ENCODE results near the gene MDP1. TPM values are rescaled to one million over a fixed set of nuclear protein-coding genes. Genes with fewer than 3 reads are reported as not detected.
A peak's percentile ranks its signal among the peaks of the same experiment; 100 is the strongest.

Gene MDP1
- total RNA-seq, 4 donors from 2014 or later: 1.4 to 12.4 (median 8.6) TPM

DNA sequence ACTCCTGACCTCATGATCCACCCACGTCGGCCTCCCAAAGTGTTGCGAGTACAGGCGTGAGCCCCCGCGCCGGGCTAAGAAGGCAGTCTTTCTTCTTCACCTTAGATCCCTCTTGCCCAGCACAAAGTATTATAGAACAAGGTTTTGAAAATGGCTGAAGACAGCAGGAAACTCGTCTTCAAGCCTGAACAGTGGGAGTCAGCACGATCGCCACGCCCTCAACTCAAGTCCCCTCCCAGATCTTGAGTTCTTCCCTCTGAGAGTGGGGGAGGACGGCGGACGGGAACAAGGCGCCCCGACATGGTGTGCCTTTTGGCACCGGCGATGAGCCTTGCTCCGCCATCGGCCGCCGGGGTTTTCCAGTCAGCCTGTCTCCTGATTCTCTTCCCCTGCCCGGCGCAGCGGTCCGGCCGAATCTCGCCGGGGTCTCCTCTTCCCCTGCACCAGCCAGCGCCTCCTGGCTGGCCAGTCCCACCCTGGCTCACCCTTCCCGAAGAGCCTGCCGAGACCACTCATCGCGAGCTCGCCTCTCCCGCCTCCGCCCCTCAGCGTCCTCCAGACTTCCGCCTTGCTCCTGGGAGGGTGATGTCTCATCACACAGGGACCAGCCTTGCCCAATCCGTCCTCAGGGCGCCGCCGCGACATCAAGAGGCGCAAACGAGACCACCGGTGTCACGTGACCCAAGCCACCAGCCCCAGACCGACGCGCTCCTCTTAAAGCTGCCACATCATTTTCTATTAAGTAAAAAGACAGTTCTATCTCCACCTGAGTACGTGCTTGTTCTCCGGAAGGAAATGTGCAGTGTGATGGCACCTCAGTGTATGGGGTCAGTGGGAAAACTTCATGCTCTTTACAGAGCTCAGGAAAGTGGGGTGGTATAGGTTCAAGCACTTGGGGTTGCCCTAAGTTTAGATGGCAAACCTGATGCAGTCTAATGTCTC is 2.7 kb downstream of the MDP1 start, which contains the start of gene CHMP4A:
CHMP4A (minus strand) TSS at position 565 of the 942 bp plus-strand sequence; CDS start at position 516, 49 bp downstream.
- peaks cover 4 to 54% (median 9%) of the 10 kb centered on the region in 3 donors for H3K36me3 ChIP-seq
- 0 to 1% methylated on average over 39 to 41 of the region's 53 CpGs for WGBS, 2 donors
- H3K4me3 ChIP-seq: peak within 1 kb of the TSS; percentile 81 to 93 (median 82)
- intact Hi-C loops (cut with DNase I): no loop called here
- H3K4me1 ChIP-seq: peaks cover 0 to 47% (median 19%) of the 10 kb centered on the region in 3 donors
- H3K27me3 ChIP-seq: no peaks in the 10 kb centered on the region
- peak in 3 of 4 donors; percentile 94 to 97 (median 96) for TF ChIP-seq POLR2A (IDR thresholded peaks at IDR 0.05)
- TF ChIP-seq, protein P1, sequence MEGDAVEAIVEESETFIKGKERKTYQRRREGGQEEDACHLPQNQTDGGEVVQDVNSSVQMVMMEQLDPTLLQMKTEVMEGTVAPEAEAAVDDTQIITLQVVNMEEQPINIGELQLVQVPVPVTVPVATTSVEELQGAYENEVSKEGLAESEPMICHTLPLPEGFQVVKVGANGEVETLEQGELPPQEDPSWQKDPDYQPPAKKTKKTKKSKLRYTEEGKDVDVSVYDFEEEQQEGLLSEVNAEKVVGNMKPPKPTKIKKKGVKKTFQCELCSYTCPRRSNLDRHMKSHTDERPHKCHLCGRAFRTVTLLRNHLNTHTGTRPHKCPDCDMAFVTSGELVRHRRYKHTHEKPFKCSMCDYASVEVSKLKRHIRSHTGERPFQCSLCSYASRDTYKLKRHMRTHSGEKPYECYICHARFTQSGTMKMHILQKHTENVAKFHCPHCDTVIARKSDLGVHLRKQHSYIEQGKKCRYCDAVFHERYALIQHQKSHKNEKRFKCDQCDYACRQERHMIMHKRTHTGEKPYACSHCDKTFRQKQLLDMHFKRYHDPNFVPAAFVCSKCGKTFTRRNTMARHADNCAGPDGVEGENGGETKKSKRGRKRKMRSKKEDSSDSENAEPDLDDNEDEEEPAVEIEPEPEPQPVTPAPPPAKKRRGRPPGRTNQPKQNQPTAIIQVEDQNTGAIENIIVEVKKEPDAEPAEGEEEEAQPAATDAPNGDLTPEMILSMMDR (IDR thresholded peaks at IDR 0.05): peak in 3 of 6 experiments; percentile 12 to 41 (median 33)
- peak; percentile 92 for DNase-seq
- H3K9me3 ChIP-seq: no peaks in the 10 kb centered on the region
- peak within 1 kb of the TSS; percentile 97 to 99 (median 98) for H3K27ac ChIP-seq

DNA sequence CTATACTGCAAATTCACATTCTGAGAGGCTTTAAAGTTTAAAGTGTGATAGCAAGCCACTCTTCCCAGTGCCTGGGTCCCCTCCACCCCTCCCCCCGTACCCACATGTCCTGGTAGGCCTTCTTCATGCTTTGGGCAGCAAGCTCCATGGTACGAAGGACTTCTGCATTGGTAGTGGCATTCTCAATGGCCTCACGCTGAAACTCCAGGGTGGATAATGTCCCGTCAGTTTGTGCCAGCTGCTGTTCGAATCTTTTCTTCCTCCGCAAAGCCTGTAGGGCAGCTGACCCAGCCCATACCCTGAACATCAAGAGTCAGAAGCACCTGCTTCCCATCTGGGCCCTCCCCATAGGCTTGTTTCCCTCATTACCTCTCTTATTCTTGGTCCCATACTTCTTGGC is 4.6 kb downstream of the MDP1 start:
- Histone ChIP-seq H3K9me3 (no peaks in the 10 kb centered on the region), H3K27ac (no peak overlapping the region), H3K36me3 (peaks cover 4 to 54% (median 16%) of the 10 kb centered on the region in 3 donors), H3K4me3 (no peak overlapping the region), H3K27me3 (no peaks in the 10 kb centered on the region), H3K4me1 (peaks cover 0 to 45% (median 18%) of the 10 kb centered on the region in 3 donors)
- no peak for DNase-seq
- WGBS, 2 donors: 91 to 94% methylated on average over 5 to 6 of the region's 6 CpGs
- TF ChIP-seq, protein P1 (IDR thresholded peaks at IDR 0.05): no peak
- no peak for TF ChIP-seq POLR2A (IDR thresholded peaks at IDR 0.05)
- intact Hi-C loops (cut with DNase I): no loop called here

DNA sequence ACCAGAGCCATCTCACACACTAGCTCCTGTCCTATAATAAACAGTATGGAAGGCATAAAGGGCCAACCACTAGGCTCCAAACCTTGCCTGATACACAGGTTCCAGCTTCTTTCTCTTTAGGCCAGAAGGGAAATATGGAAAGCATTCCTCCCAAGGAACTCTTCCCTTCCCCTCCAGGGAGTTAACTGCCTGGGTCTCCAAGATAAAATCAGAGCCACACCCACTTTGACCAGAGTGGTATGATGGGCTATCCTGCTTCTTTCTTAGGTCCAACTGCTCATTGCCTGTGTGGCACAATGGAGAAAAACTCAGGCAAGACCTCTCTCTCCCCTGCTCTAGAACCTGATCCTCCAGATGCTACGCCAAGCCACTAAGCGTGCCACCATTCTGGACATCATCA is 8.2 kb downstream of the MDP1 start:
- H3K4me3 ChIP-seq: no peak overlapping the region
- no peak for TF ChIP-seq POLR2A (IDR thresholded peaks at IDR 0.05)
- TF ChIP-seq, protein P1 (IDR thresholded peaks at IDR 0.05): no peak
- H3K9me3 ChIP-seq: no peaks in the 10 kb centered on the region
- H3K4me1 ChIP-seq: peaks cover 0 to 17% (median 5%) of the 10 kb centered on the region in 3 donors
- intact Hi-C loops (cut with DNase I): no loop called here
- peaks cover 4 to 87% (median 19%) of the 10 kb centered on the region in 3 donors for H3K36me3 ChIP-seq
- H3K27ac ChIP-seq: no peak overlapping the region
- WGBS, 2 donors: 89 to 100% methylated on average over 1 to 2 of the region's 2 CpGs
- DNase-seq: no peak
- H3K27me3 ChIP-seq: no peaks in the 10 kb centered on the region

DNA sequence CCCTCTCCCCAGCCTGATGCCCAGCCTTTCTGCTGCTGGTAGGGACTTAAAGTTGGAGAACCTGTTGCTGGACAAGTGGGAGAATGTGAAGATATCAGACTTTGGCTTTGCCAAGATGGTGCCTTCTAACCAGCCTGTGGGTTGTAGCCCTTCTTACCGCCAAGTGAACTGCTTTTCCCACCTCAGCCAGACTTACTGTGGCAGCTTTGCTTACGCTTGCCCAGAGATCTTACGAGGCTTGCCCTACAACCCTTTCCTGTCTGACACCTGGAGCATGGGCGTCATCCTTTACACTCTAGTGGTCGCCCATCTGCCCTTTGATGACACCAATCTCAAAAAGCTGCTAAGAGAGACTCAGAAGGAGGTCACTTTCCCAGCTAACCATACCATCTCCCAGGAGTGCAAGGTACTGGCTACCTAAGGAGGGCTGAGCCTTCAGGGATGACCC is 8.7 kb downstream of the MDP1 start:
- H3K27me3 ChIP-seq: no peaks in the 10 kb centered on the region
- H3K4me3 ChIP-seq: no peak overlapping the region
- peaks cover 4 to 92% (median 19%) of the 10 kb centered on the region in 3 donors for H3K36me3 ChIP-seq
- intact Hi-C loops (cut with DNase I): no loop called here
- WGBS, 2 donors: 95 to 100% methylated on average over 3 to 4 of the region's 5 CpGs
- no peak for DNase-seq
- H3K27ac ChIP-seq: no peak overlapping the region
- H3K4me1 ChIP-seq: peaks cover 0 to 12% (median 1%) of the 10 kb centered on the region in 3 donors
- TF ChIP-seq POLR2A (IDR thresholded peaks at IDR 0.05): no peak
- TF ChIP-seq, protein P1 (IDR thresholded peaks at IDR 0.05): no peak
- no peaks in the 10 kb centered on the region for H3K9me3 ChIP-seq

Measured in esophagus squamous epithelium (tissue), 5 donors.